ENCODE data around the gene IGF2BP2.

The IGF2BP2 gene

GRCh38 chr3:185764163-185764979, 60.5 kb downstream of the IGF2BP2 start:
- no peak for DNase-seq

DNA sequence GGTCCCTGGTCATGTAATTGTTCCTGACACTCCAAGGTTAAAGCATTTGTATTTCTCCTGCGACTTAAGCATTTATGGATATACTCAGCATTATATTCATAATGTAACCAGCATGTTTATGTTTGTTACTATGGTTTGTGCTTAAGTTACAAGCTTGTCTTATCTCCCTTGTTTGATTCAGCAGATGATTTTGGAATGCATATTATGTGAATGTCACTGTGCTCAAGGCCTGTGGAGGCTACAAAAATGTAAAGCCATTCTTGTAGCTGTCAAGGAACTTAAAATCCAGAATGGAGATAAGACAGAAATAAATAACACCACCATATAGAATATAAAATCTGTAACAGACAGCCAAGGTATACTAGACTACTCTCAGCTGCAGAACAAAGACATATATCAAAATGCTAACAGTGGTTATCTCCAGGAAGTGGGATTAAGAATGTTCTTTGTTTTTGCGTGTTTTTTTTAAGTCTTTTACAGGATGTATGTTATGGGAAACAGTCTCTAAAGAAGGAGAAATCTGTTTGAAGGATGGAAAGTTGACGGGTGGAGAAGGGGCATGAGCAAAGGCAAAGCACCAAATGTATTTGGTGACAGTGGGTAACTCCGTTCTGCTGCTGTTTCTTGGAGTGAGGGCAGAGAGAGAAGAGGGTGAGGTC, 61.4 kb downstream of the IGF2BP2 start:
- no peak for DNase-seq

DNA sequence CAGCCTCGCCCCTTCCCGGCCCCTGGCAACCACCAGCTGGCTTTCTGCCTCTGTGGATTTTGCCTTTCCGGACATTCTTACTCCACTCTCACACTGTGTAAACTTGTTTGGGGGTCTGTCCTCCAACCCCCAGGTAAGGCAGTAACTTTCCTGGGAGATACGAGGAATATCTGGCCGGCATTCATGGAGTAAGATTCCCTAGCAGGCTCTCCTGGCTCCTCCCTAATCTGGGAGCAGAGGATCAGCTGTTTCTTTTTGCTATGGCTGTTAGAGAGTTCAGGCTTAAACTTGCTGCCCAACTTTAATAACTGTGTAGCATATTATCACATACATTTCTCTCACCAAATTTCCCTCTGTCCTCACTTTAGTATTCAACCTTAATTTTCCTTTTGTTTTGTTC, 64.3 kb downstream of the IGF2BP2 start:
- DNase-seq: no peak

DNA sequence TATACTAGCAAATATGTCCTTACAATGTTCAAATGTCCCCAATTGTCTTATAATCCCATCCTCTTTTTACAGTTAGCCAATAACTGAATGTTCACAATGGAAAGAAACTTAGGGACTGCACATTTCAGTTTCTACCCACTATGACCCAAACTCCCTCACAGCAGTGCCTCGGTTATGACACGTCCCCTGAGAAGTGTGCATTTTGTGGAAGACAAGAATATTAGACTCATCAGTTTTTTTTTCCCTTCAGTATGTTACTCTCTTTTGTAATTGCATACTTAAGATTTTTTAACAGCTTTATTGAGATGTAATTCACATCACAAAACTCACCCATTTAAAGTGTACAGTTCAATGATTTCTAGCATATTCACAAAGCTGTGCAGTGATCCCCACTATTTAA, 64.8 kb downstream of the IGF2BP2 start:
- DNase-seq: no peak

DNA sequence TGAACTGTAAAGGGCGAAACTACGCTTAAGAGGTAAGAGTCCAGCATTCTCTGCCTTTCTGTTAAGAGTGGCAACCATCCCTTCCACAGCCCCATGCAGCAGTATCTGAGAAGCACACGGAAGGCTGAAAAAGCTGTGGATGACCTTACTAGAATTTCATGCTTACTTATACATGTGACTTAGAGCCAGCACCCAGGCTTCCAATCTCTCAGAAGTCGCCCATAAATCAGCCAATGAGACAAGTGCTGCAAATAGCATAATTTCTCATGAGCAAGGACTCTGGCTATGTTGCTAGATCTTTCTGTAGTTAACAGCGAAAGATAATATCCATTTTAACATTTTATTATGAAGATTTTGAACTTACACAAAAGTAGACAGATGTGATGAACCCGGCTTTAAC, 65.3 kb downstream of the IGF2BP2 start:
- DNase-seq: no peak

- DNase-seq: no peak
Observed at GRCh38 chr3:185758912-185759311, 65.9 kb downstream of the IGF2BP2 start.

DNA sequence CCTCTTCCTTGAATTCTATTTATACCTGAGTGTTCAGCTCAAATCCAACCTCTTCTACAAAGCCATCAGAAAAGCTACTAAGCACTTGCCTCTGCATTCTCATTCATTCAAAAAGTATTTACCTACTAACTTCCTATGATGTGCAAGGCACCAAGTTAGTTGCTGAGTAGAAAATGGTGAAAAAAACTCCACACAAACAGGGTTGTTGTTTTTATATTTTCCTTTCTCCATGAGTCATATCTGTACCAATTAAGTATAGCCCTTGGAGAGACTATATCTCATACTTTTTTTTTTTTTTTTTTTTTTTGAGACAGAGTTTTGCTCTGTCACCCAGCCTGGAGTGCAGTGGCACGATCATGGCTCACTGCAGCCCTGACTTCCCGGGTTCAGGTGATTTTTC, 67.7 kb downstream of the IGF2BP2 start:
- DNase-seq: no peak

DNA sequence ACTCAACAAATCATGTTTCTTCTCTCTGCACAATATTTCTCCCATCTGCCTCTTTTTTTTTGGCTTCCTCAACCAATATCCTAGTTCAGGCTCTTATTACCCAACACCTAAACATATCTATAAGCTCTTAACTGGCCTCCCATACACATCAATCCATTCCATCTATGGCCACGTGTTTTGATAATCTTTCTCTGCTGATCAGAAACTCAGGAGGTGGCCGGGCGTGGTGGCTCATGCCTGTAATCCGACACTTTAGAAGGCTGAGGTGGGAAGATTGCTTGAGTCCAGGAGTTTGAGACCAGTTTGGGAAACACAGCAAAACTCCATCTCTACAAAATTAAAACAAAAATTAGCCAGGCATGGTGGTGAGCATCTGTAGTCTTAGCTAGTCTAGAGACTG, 68.4 kb downstream of the IGF2BP2 start:
- DNase-seq: no peak

GRCh38 chr3:185754920-185755319, 69.9 kb downstream of the IGF2BP2 start:
- DNase-seq: no peak

DNA sequence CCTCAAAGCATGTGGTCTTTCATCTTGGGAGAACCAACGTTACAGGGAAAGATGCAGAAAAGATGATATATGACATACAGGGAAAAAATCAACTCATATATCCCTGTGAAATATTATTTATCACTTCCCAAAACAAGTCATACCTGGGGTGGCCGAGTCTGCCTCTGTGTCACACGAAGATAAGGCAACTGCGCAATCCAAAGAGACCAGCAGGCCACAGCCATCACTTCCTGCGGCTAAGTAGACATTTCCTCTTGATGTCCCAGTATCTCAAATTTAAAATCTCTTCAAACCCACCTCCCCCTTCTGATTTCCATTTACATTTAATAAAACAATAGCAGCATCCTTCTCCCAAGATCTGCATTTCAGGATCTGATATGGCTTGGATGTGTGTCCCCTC, 71.5 kb downstream of the IGF2BP2 start:
- DNase-seq: no peak

DNA sequence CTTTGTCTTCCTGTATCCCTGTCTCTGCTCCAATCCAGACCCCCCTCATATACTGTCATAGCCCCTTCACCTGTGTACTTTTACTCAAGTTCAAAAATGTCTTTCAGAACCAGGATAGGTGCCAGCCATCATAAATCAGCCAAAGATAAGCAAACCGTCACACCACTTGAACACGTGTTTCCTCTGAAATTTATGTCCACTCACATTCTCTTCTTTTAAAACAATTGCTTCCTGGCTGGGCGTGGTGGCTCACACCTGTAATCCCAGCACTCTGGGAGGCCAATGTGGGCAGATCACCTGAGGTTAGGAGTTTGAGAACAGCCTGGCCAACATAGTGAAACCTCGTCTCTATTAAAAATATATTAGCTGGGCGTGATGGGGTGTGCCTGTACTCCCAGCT, 74.1 kb downstream of the IGF2BP2 start:
- DNase-seq: no peak

GRCh38 chr3:185750015-185750414, 74.8 kb downstream of the IGF2BP2 start:
- DNase-seq: no peak

DNA sequence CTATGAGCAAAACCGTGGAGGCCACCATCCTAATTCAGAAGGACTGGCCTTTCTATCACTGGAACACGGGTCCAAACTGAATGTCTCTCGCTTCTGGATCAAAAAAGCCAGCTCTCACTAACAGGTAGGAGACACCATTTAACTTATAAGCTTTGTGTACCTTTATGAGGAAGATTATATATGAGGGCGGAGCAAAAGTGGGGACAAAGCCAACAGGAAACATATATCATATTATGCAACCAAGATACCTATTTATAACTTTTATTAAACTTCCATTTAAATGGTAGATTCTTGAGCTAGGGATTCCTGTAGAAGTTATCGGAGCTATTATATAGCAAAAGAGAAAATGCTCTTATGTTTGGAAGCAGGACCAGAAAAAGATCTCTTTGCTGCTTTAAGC, 78.4 kb downstream of the IGF2BP2 start:
- DNase-seq: no peak

GRCh38 chr3:185744997-185745843, 79.6 kb downstream of the IGF2BP2 start:
- DNase-seq: no peak

DNA sequence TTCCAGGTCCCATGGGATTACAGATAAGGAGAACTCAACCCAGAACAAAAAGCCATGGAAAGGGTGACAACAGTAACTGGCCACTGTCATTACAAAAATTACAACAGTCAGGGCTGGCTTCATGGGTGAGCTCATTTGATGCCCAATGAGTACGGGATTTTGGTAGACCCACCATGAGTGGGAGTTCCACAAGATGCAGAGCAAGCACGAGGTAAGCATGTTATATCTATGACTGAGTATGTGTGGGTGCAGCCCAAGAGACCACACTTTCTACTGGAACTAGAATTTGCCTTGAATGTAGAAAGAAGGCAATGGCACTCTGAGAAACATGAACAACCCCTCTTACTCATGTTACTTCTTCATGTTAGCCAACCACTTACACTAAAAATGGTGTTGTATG, 83.3 kb downstream of the IGF2BP2 start:
- no peak for DNase-seq

DNA sequence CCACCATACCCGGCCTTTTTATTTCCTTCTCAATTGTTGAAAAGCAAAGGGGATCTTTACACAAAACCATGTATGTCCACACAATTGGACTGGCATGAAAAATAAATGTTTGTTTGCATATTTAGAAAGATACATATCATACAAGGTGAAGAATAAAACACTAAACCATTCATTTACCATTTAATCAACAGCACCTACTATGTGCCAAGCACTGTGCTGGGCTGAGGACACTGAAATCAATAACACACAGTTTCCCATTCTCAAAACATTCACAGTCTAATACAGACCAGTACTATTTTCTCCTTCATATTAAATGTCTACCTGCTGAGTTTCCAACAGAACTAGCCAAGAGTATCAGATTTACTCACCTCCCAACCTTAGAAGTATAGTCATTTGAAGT, 84.7 kb downstream of the IGF2BP2 start:
- DNase-seq: no peak

DNA sequence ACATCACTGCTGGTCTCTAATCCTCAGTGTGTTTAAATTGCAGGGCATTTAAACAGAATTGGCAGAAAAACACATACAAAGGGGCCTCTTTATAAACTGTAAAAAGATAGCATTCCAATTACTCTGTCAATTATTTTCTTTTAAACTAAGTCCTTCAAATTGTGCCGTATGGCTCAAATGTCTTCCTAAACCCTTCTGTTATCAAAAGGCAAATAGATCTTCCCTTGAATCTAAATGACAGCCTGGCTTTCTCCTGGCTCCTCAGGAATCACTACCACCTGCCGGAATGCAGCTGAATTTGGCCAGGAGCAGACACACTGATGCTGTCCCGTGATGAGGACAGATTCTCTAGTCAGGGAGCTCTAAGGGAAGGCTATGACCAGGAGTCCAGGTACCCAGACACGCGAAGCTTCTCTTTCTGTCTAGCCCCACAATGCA, 85.6 kb downstream of the IGF2BP2 start:
- DNase-seq: no peak

GRCh38 chr3:185737740-185738680, 86.8 kb downstream of the IGF2BP2 start:
- DNase-seq: no peak

DNA sequence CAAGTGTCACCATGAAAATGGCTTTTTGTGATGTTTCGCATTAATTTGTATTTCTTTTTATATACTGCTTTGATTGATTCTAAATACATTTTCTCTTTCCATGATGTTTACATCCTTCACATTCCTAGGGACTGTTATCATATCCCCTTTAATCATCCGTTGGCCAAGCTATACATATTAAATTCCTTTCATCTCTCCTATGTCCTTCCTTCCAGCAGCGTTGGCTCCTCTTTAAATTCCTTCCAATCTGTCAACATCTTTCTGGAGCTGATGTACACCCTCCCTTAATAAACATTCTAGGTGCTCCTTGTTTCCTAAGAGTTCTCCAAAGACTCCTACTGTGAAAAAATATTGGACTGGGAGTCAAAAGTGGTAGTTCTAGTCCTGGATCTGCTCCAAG, 87.8 kb downstream of the IGF2BP2 start:
- DNase-seq: no peak

DNA sequence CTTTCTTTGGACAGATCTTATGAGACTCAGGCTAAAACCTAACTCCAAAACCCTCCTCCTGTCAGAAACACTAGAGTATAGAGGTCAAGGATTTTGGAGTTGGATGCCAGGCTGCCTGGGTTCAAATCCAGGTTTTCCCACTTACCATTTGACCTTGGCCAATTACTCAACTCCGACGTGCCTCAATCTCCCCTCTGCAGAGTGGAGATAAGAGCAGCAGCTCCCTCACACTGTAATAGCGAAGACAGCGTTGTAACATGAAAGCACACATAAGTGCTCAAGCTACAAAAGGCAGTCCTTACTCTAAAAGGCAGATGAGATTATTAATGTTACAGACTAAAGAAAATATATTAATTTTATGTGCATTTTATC, 90.1 kb downstream of the IGF2BP2 start:
- DNase-seq: no peak

DNA sequence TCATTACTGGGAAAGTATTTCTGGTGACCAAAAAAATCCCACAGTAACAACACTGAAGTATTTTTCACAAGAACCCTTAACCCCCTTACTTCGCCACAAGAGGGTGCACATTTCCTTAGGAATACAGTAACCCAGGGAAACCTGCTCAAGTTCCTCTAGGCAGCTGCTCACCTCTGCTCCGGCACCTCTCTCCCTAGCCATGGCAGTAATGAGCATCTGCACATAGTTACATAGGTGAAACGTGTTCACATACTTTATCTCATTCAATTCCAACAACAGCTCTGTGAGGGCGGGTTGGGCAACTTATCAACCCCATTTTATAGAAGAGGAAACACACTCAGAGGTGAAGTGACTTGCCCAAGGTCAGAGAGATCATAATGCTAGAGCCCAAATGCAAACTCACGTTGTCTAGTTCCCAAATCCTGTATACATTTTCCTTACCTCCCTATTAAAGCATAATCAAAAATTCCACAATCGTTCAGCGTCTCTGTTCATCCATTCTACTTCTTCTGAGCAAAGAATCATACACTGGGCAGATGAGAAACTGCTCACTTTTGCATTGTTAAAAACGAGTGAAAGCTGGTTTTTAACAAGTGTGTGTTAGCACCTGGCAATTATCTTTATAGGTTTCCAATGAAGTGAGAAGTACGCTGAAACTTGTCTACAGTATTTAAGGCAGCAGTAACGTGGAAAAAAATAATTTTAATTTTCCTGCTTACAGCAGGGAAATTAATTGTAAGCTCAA, 90.7 kb downstream of the IGF2BP2 start:
- DNase-seq: peak; percentile 89

DNA sequence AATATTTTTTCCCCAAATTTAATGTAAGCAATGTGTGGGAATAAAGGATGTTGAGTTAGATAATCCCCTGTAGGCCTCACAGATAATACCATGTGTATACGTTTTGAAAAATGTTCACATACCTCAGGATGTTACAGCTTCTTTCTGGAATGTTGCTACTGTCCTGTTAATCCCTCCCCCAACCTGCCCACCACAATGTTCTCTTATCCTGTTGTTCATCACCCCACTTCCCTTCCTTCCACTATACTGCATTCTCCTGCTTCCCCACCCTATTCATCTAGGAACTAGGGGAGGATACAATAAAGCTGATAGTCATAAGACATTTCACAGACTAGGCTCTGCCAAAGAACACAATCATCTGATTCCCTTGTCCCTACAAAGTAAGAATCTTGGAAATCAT, 92.1 kb downstream of the IGF2BP2 start:
- DNase-seq: no peak

Measured in NCI-H1105 treated with DMSO at 0.1 percent for 48 hours (cell line).